ENCODE measurements around the gene TRIM7. TPM values are rescaled to one million over a fixed set of nuclear protein-coding genes. Genes with fewer than 3 reads are reported as not detected.

TRIM7 gene
- total RNA-seq, 4 donors from 2014 or later = 1.9 to 6.6 (median 2.8) TPM

DNA sequence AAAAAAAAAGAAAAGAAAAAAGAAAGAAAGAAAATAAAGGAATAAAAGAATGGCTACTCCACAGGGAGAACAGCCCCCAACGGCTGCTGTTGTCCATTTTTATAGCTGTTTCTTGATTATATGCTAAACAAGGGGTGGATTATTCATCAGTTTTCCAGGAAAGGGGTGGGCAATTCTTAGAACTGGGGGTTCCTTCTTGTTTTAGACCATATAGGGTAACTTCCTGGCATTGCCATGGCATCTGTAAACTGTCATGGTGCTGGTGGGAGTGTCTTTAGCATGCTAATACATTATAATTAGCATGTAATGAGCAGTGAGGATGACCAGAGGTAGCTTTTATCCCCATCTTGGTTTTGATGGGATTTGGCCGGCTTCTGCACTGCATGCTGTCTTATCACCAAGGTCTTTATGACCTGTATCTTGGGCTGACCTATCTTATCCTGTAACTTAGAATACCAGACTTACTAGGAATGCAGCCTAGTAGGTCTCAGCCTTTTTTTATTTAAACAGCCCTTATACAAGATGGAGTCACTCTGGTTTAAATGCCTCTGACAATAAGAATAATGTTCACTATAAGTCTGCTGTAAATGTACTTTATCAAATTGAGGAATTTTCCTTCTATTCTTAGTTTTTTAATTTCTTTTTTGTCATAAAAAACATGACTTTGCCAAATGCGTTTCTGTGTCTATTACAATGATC lies 28.6 kb downstream of the TRIM7 start:
- TF ChIP-seq, protein P1, sequence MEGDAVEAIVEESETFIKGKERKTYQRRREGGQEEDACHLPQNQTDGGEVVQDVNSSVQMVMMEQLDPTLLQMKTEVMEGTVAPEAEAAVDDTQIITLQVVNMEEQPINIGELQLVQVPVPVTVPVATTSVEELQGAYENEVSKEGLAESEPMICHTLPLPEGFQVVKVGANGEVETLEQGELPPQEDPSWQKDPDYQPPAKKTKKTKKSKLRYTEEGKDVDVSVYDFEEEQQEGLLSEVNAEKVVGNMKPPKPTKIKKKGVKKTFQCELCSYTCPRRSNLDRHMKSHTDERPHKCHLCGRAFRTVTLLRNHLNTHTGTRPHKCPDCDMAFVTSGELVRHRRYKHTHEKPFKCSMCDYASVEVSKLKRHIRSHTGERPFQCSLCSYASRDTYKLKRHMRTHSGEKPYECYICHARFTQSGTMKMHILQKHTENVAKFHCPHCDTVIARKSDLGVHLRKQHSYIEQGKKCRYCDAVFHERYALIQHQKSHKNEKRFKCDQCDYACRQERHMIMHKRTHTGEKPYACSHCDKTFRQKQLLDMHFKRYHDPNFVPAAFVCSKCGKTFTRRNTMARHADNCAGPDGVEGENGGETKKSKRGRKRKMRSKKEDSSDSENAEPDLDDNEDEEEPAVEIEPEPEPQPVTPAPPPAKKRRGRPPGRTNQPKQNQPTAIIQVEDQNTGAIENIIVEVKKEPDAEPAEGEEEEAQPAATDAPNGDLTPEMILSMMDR (IDR thresholded peaks at IDR 0.05; ENCODE audit: low read depth) = no peak

DNA sequence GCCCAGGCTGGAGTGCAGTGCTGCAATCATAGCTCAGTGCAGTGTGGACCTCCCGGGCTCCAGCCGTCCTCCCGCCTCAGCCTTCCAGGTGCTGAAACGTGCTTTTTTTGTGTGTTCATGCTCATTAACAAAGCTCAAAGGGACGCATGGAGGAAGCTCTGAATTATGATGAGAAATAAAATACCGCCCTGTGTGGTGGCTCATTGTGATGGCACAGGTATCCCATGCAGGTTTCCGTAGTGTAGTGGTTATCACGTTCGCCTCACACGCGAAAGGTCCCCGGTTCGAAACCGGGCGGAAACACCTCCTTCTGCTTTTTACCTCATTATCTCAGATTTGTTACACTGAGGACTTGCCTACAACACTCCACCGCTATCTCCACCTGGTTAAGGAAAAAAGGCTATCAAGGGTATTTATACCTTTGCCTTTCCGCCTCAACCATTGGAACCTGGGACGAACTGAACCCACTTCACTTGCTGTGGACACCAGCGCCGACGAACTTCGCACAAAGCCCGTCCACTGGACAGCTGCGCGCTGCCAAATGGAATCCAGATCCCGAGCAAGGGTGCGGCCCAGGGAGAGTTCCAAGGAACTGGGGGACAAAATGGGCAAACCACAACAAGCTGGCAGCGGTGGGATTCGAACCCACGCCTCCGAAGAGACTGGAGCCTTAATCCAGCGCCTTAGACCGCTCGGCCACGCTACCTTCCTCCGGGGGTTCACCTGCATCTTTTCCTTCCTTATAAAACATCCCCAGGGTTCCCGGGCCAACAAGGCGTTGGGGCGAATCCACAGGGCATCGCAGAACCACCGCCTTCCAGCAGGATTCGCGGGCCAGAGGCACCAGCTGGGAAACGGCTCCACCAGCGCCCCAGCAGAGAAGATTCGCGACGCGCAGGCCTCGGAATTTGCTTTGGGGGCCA lies 31.3 kb downstream of the TRIM7 start:
- TF ChIP-seq, protein P1 (IDR thresholded peaks at IDR 0.05; ENCODE audit: low read depth) = no peak

DNA sequence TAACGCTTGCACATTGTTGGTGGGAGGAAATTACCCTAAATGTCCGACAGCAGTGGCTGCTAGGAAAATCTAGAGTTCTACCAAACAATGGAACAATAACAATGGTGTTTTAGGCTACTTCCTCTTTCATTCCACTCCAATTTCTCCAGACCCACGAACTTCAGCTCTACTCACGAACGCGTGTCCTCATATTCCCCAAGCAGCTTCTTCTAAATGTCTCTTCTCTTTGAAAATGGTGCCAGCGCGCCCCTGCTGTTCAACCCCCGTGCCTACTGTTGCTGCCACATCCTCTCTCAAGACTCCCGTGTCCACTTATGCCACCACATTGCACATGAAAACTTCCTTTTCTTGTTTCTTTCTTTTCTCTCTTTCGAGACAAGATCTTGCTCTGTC lies 32.0 kb downstream of the TRIM7 start:
- TF ChIP-seq, protein P1 (IDR thresholded peaks at IDR 0.05; ENCODE audit: low read depth) = no peak

DNA sequence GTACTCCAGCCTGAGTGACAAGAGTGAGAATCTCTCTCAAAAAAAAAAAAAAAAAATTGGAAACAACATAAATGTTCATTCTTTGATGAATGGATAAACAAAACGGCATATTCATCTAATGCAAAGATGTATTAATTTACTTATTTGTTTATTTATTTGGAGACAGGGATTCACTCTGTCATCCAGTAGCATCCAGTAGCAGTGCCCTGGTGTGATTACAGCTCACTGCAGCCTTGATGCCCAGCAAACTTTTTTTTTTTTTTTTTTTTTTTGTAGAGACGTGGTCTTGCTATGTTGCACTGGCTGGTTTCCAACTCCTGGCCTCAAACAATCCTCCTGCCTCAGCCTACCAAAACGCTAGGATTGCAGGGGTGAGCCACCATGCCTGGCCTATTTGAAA lies 33.2 kb downstream of the TRIM7 start:
- TF ChIP-seq, protein P1 (IDR thresholded peaks at IDR 0.05; ENCODE audit: low read depth) = no peak

DNA sequence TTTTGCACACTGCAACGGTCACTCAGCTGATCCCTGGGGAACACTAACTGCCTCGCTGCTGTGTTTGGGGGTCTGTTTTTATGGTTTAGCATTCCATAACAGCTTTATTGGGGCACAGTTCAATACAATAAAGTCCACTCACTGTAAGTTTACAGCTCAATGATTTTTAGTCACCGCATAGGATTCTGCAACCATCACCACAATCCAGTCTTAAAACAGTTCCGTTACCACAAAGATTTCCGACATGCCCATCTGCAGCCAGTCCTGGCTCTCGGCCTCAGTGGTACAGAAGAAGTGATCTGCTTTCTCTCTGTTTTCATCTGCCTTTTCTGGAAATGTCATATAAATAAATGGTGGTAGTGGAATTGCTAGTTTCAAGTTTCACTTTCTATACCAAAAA lies 34.0 kb downstream of the TRIM7 start:
- TF ChIP-seq, protein P1 (IDR thresholded peaks at IDR 0.05; ENCODE audit: low read depth) = no peak

DNA sequence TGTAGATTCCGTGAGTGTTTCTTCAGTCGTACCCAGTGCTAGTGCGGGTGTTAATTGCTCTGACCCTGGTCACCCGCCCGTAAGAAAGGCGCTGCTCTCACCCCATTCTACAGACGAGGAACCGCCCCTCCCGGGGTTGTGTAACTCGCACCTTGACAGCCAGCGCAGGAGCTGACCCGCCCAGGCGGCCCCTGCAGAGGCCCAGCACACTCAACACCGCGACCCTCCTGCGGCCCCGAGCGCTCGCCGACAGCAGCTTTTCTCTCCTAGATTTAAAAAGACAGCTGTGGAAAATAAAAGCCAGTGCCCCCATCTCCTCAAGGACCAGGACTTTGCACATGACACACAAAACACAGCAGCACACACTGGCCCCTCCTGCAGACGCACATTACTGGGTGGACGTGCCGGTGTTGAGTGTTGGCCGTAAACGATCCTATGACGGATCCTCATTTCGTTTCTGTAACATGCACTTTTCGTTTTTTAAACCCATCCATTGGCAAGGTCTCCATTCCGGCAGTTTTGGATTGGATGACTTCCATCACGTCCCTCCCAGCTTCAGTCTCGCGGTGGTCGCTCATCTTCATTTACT lies 34.7 kb downstream of the TRIM7 start:
- TF ChIP-seq, protein P1 (IDR thresholded peaks at IDR 0.05; ENCODE audit: low read depth) = no peak

DNA sequence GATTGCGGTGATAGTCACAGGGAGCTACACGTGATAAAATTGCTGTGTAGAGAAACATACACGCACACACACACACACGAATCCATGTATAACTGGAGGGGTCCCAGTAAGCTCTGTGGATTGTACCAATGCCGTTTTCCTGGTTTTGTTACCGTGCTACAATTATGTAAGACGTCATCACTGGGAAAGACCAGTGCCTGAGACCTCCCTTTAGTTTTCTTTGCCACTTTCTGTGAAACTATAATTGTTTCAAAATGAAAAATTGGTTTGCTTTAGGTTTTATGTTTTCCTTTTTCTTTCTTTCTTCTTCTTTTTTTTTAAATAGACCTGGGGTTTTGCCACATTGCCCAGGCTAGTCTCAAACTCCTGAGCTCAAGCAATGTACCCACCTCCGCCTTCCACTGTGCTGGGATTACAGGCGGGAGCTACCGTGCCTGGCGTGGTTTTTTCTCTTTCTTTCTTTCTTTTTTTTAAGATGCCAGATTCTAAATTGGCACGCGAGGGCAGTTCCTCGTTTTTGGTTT lies 36.3 kb downstream of the TRIM7 start:
- TF ChIP-seq, protein P1 (IDR thresholded peaks at IDR 0.05; ENCODE audit: low read depth) = no peak
